ENCODE data around the gene TMEM120B. TPM values are rescaled to one million over a fixed set of nuclear protein-coding genes. Genes with fewer than 3 reads are reported as not detected.

Gene TMEM120B
- total RNA-seq, 5 donors from 2014 or later (not counting 1 experiment from before 2014, with no cell fraction given), result 7.9 to 11.1 (median 10.3) TPM

Other genes with a start within 250 kb of the TMEM120B start
- gene KDM2B, start 131.7 kb upstream of the TMEM120B start, total RNA-seq, result 100 to 1,000 TPM in 2 of 5 donors, 10 to 100 TPM in 3; 74.1 to 102 (median 95.8) TPM
- 10 to 100 TPM; 38.9 to 76.5 (median 59.0) TPM for gene ORAI1, start 86.2 kb upstream of the TMEM120B start, total RNA-seq
- 10 to 100 TPM in 2 of 5 donors, 1 to 10 TPM in 3; 3.9 to 17.6 (median 8.3) TPM for gene MORN3, start 43.1 kb upstream of the TMEM120B start, total RNA-seq
- gene RHOF, start 80.9 kb downstream of the TMEM120B start, total RNA-seq, result 100 to 1,000 TPM; 137 to 158 (median 145) TPM
- gene SETD1B, start 91.3 kb downstream of the TMEM120B start, total RNA-seq, result 100 to 1,000 TPM in 1 of 5 donors, 10 to 100 TPM in 4; 87.7 to 106 (median 96.0) TPM
- under 1 TPM in 3 of 5 donors, not detected in 2; 0.39 to 0.92 (median 0.58) TPM for gene HPD, start 146.1 kb downstream of the TMEM120B start, total RNA-seq
- 10 to 100 TPM; 42.1 to 57.3 (median 48.1) TPM for gene PSMD9, start 176.0 kb downstream of the TMEM120B start, total RNA-seq
- gene CFAP251, start 205.8 kb downstream of the TMEM120B start, total RNA-seq, result under 1 TPM; 0.50 to 0.61 (median 0.57) TPM